ENCODE results near the gene TRAPPC10. TPM values are rescaled to one million over a fixed set of nuclear protein-coding genes. Genes with fewer than 3 reads are reported as not detected.
A peak's percentile ranks its signal among the peaks of the same experiment; 100 is the strongest.

Gene TRAPPC10
- 145 and 153 TPM in 2 replicates for total RNA-seq
- 55.5 TPM for total RNA-seq (2013)
- 61.7 and 76.9 TPM in 2 replicates for polyA plus RNA-seq
- polyA minus RNA-seq, result 63.8 and 108 TPM in 2 replicates

- Mint-ChIP-seq H3K27ac (peak within 1 kb of the TSS; percentile 95), H3K4me1 (peaks cover 38% of the 10 kb centered on the region), H3K9me3 (ENCODE audit: insufficient read depth) (no peaks in the 10 kb centered on the region), H3K27me3 (no peaks in the 10 kb centered on the region), H3K4me3 (peak within 1 kb of the TSS; percentile 92)
- peak within 1 kb of the TSS; percentile 85 for H2AFZ ChIP-seq (ENCODE audit: insufficient read depth, low read depth, low read length, poor library complexity, severe bottlenecking)
- peak within 1 kb of the TSS; percentile 82 for H3K9ac ChIP-seq (ENCODE audit: low read length)
- TF ChIP-seq EZH2 (IDR thresholded peaks at IDR 0.05; ENCODE audit: borderline replicate concordance, insufficient read depth, low read depth, low read length, poor library complexity, severe bottlenecking), result no peak
- TF ChIP-seq, protein P1, sequence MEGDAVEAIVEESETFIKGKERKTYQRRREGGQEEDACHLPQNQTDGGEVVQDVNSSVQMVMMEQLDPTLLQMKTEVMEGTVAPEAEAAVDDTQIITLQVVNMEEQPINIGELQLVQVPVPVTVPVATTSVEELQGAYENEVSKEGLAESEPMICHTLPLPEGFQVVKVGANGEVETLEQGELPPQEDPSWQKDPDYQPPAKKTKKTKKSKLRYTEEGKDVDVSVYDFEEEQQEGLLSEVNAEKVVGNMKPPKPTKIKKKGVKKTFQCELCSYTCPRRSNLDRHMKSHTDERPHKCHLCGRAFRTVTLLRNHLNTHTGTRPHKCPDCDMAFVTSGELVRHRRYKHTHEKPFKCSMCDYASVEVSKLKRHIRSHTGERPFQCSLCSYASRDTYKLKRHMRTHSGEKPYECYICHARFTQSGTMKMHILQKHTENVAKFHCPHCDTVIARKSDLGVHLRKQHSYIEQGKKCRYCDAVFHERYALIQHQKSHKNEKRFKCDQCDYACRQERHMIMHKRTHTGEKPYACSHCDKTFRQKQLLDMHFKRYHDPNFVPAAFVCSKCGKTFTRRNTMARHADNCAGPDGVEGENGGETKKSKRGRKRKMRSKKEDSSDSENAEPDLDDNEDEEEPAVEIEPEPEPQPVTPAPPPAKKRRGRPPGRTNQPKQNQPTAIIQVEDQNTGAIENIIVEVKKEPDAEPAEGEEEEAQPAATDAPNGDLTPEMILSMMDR (IDR thresholded peaks at IDR 0.05), result no peak
- intact Hi-C loops (cut with micrococcal nuclease), result loop anchor here (5.0 to 10.0 kb wide), 5 partner anchors 293 to 1120 kb away; partner anchors contain the start of genes CFAP410, NDUFV3, PFKL and PKNOX1
- WGBS (ENCODE audit: insufficient coverage), result under 1% methylated on average over 103 of the region's 107 CpGs
- H3K36me3 ChIP-seq (replicated peaks in 1 of 2; ENCODE audit: control extremely low read depth in 1 of 2, control insufficient read depth in 1 of 2, extremely low read depth in 1 of 2, insufficient read depth in 2 of 2, low read length in 1 of 2), result no peaks in the 10 kb centered on the region
- H3K4me3 ChIP-seq (ENCODE audit: control extremely low read depth in 1 of 5, extremely low read depth in 1 of 5, insufficient read depth in 1 of 5, low read depth in 2 of 5, low read length in 4 of 5), result peak within 1 kb of the TSS; percentile 53 to 86 (median 75)
- peaks cover 59% of the 10 kb centered on the region for H3K79me2 ChIP-seq (ENCODE audit: control insufficient read depth, insufficient read depth, low read length)
- H3K4me2 ChIP-seq (replicated peaks; ENCODE audit: low read depth, low read length, poor library complexity, severe bottlenecking), result peak within 1 kb of the TSS; percentile 88
- no peaks in the 10 kb centered on the region for H3K27me3 ChIP-seq (replicated peaks in 1 of 4; ENCODE audit: control extremely low read depth in 1 of 4, control insufficient read depth in 3 of 4, insufficient read depth in 4 of 4, low read length in 3 of 4)
- ATAC-seq (ENCODE audit: low read depth), result peak; percentile 63
- peak; percentile 90 for DNase-seq
- peaks cover 44% of the 10 kb centered on the region for H4K20me1 ChIP-seq (ENCODE audit: control insufficient read depth, insufficient read depth, low read length, poor library complexity, severe bottlenecking)
- CTCF ChIA-PET, result interaction anchor here (3.2 kb wide), 1 partner anchor 286 kb away, joined by 11 read pairs; no protein-coding TSS in a partner anchor
- no peaks in the 10 kb centered on the region for H3K9me3 ChIP-seq (ENCODE audit: control extremely low read depth in 1 of 3, control insufficient read depth in 2 of 3, insufficient read depth in 1 of 3, low read length in 2 of 3)
- H3K27ac ChIP-seq (ENCODE audit: low read length in 2 of 2), result peak within 1 kb of the TSS; percentile 76 to 92
- H3K4me1 ChIP-seq (ENCODE audit: control insufficient read depth in 2 of 2, insufficient read depth in 2 of 2, low read length in 2 of 2), result peaks cover 33 to 40% of the 10 kb centered on the region in 2 donors
- POLR2A ChIA-PET, result interaction anchor here (0.8 to 1.0 kb wide), 2 partner anchors 289 to 292 kb away, joined by 3 to 9 read pairs; partner anchors contain the start of gene PFKL
Observed at GRCh38 chr21:44011579-44012473, at the start of gene TRAPPC10. TRAPPC10 (plus strand) TSS chr21:44012309; CDS start chr21:44012494, 185 bp downstream.
